Gastroesophageal sphincter (tissue), 4 donors: ENCODE results near the gene COL9A2. TPM values are rescaled to one million over a fixed set of nuclear protein-coding genes. Genes with fewer than 3 reads are reported as not detected.

Experiments
- ATAC-seq: fragments of 150-250 bp; one replicate; pipeline ENCODE4 v1.9.1; 2016; ENCODE audit warnings: mild to moderate bottlenecking, moderate library complexity
- H3K27ac ChIP-seq, 4 donors: fragments of 200-600 bp; sonication (generic) in 3 of 4; 1 replicate in 3 of 4; 2 replicates in 1 of 4; pipeline ENCODE4 v1.5.1; 2016 to 2019
- H3K27me3 ChIP-seq: fragments of 200-600 bp; sonication (generic); one replicate; pipeline ENCODE4 v1.5.1; 2019
- H3K36me3 ChIP-seq, 2 donors: fragments of 200-600 bp; sonication (generic); one replicate each; pipeline ENCODE4 v1.5.1; 2019; ENCODE audit warnings: control low read depth in 1 of 2
- H3K4me1 ChIP-seq, 3 donors: fragments of 200-600 bp; sonication (generic); 1 replicate in 2 of 3; 2 replicates in 1 of 3; pipeline ENCODE4 v1.5.1; 2016 to 2019; ENCODE audit warnings: control low read depth in 2 of 3
- H3K4me3 ChIP-seq, 2 donors: fragments of 200-600 bp; sonication (generic); one replicate each; pipeline ENCODE4 v1.5.1; 2019; ENCODE audit warnings: mild to moderate bottlenecking in 1 of 2, moderate library complexity in 1 of 2
- H3K9me3 ChIP-seq, 3 donors: fragments of 200-600 bp; sonication (generic); one replicate each; pipeline ENCODE4 v1.5.1; 2017 to 2019; ENCODE audit warnings: control low read depth in 2 of 3
- EP300 ChIP-seq: sonication (generic); formaldehyde crosslinking; IDR thresholded peaks from one replicate; pipeline ENCODE4 v1.6.1; 2017; ENCODE audit warnings: antibody characterized with exemption, mild to moderate bottlenecking
- POLR2A ChIP-seq, 2 donors: fragments of 450-650 bp; IDR thresholded peaks; one replicate each; pipeline ENCODE4 v1.6.1; 2017; ENCODE audit warnings: antibody characterized with exemption in 2 of 2, mild to moderate bottlenecking in 2 of 2, moderate library complexity in 1 of 2
- POLR2AphosphoS5 ChIP-seq: sonication (generic); formaldehyde crosslinking; IDR thresholded peaks from one replicate; pipeline ENCODE4 v1.6.1; 2017; ENCODE audit warnings: antibody characterized with exemption
- WGBS, 2 donors: methylation state at CpG; one replicate each; pipeline ENCODE4 v1.1.5; 2018; ENCODE audit warnings: low coverage in 1 of 2; 5-methylcytosine and 5-hydroxymethylcytosine counted together
- total RNA-seq, 4 donors: library from RNA; depleted of rRNA; stranded (reverse); fragments of >200 nt; gene quantifications; one replicate each; pipeline ENCODE4 v1.1.0, GENCODE V29; 2016
- TF ChIP-seq, protein P1 (sequence below), 4 experiments: fragments of 200-600 bp in 2 of 4; fragments of 450-650 bp in 2 of 4; sonication (generic) in 1 of 4; IDR thresholded peaks; one replicate each; pipeline ENCODE4 v1.5.1; 2017 to 2019; ENCODE audit warnings: antibody characterized with exemption in 4 of 4, mild to moderate bottlenecking in 2 of 4, moderate library complexity in 2 of 4

The COL9A2 gene
- total RNA-seq, 4 donors from 2014 or later, result 1.6 to 12.0 (median 4.9) TPM

DNA sequence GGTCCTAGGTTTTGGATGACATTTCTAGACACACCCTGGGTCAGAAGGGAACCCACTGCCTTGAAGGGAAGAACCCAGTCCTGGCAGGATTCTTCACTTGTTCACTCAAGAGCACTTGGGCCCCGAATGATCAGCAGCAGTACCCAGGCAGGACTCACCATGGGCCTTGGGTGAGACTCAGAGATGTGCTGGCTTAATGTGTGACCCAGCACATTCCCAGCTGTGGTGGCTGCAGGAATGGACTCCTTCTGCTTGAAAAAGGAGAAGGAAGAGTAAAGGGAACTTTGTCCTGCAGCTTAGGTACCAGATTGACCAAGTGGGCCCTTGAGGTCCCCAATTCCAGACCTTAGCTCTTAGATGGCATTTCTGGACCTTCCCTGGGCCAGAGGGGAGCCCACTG lies 44.1 kb upstream of the COL9A2 start:
- H3K27ac ChIP-seq, result no peak overlapping the region
- TF ChIP-seq POLR2A (IDR thresholded peaks at IDR 0.05) (no peak), EP300 (no peak), POLR2AphosphoS5 (no peak)
- TF ChIP-seq, protein P1, sequence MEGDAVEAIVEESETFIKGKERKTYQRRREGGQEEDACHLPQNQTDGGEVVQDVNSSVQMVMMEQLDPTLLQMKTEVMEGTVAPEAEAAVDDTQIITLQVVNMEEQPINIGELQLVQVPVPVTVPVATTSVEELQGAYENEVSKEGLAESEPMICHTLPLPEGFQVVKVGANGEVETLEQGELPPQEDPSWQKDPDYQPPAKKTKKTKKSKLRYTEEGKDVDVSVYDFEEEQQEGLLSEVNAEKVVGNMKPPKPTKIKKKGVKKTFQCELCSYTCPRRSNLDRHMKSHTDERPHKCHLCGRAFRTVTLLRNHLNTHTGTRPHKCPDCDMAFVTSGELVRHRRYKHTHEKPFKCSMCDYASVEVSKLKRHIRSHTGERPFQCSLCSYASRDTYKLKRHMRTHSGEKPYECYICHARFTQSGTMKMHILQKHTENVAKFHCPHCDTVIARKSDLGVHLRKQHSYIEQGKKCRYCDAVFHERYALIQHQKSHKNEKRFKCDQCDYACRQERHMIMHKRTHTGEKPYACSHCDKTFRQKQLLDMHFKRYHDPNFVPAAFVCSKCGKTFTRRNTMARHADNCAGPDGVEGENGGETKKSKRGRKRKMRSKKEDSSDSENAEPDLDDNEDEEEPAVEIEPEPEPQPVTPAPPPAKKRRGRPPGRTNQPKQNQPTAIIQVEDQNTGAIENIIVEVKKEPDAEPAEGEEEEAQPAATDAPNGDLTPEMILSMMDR (IDR thresholded peaks at IDR 0.05), result no peak
- H3K4me3 ChIP-seq, result no peak overlapping the region
- H3K27me3 ChIP-seq, result peaks cover 13% of the 10 kb centered on the region
- H3K4me1 ChIP-seq, result no peaks in the 10 kb centered on the region
- no CpG with 5 or more reads among the region's 1 CpG for WGBS, 2 donors
- H3K9me3 ChIP-seq, result peaks cover 0 to 25% (median 0%) of the 10 kb centered on the region in 3 donors
- no peak for ATAC-seq
- no peaks in the 10 kb centered on the region for H3K36me3 ChIP-seq

DNA sequence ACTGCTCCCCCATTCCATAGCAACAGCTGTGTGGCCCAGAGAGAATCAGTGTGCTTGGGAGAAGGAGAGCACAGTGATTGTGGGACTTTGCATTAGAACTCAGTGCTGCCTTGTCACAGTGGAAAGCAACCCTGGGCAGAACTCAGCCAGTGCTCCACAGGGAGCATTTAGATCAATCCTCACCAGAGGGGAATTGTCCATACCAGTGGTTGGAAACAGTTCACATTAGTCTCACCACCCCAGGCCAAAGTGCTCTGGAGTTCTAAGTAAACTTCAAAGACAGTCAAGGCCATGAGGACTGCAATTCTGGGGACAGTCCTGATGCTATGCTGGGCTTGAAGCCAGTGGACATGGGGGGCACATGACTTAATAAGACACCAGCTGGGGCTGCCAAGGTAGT lies 43.5 kb upstream of the COL9A2 start:
- Histone ChIP-seq H3K27me3 (peaks cover 13% of the 10 kb centered on the region), H3K4me3 (no peak overlapping the region), H3K4me1 (no peaks in the 10 kb centered on the region), H3K27ac (no peak overlapping the region), H3K36me3 (no peaks in the 10 kb centered on the region), H3K9me3 (peaks cover 0 to 25% (median 0%) of the 10 kb centered on the region in 3 donors)
- TF ChIP-seq, protein P1 (IDR thresholded peaks at IDR 0.05), result no peak
- no peak for TF ChIP-seq EP300
- no peak for TF ChIP-seq POLR2AphosphoS5
- TF ChIP-seq POLR2A (IDR thresholded peaks at IDR 0.05), result no peak
- no peak for ATAC-seq

DNA sequence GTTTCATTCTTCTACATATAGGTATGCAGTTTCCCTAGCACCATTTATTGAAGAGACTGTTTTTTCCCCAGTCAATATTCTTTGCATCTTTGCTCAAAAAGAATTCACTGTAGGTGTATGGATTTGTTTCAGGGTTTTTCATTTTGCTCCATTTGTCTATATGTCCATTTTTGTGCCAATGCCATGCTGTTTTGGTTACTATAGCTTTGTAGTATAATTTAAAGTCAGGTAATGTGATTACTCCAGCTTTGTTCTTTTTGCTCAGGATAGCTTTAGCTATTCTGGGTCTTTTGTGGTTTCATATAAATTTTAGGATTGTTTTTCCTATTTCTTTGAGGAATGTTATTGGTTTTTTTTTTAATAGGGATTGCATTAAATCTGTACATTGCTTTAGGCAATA lies 40.5 kb upstream of the COL9A2 start:
- H3K27me3 ChIP-seq, result no peaks in the 10 kb centered on the region
- H3K9me3 ChIP-seq, result peaks cover 0 to 25% (median 0%) of the 10 kb centered on the region in 3 donors
- no peak overlapping the region for H3K4me3 ChIP-seq
- ATAC-seq, result no peak
- H3K4me1 ChIP-seq, result no peaks in the 10 kb centered on the region
- H3K36me3 ChIP-seq, result no peaks in the 10 kb centered on the region
- no peak overlapping the region for H3K27ac ChIP-seq
- TF ChIP-seq, protein P1 (IDR thresholded peaks at IDR 0.05), result no peak
- TF ChIP-seq POLR2A (IDR thresholded peaks at IDR 0.05) (no peak), EP300 (no peak)

DNA sequence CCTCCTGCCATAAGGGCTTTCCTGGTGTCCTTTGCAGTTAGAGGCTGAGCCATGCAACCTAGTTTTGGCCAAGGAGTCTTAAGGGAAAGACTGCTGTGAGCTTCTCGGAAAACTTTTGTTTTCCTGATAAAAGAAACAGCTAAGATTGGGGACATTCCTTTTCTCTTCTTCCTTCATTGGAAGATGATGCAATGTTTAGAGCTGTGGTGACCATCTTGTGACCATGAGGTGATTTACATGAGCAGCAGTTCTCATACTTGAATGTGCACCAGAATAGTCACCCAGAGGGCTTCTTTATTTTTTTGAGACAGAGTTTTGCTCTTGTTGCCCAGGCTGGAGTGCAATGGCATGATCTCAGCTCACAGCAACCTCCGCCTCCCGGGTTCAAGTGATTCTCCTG lies 36.0 kb upstream of the COL9A2 start:
- H3K36me3 ChIP-seq, result no peaks in the 10 kb centered on the region
- H3K4me3 ChIP-seq, result no peak overlapping the region
- no peaks in the 10 kb centered on the region for H3K4me1 ChIP-seq
- peaks cover 4% of the 10 kb centered on the region for H3K27me3 ChIP-seq
- WGBS, 2 donors, result 86 to 97% methylated on average over 1 to 3 of the region's 3 CpGs
- no peak overlapping the region for H3K27ac ChIP-seq
- ATAC-seq, result no peak
- TF ChIP-seq POLR2A (IDR thresholded peaks at IDR 0.05) (no peak), POLR2AphosphoS5 (no peak), EP300 (no peak)
- TF ChIP-seq, protein P1 (IDR thresholded peaks at IDR 0.05), result no peak
- peaks cover 0 to 11% (median 0%) of the 10 kb centered on the region in 3 donors for H3K9me3 ChIP-seq

DNA sequence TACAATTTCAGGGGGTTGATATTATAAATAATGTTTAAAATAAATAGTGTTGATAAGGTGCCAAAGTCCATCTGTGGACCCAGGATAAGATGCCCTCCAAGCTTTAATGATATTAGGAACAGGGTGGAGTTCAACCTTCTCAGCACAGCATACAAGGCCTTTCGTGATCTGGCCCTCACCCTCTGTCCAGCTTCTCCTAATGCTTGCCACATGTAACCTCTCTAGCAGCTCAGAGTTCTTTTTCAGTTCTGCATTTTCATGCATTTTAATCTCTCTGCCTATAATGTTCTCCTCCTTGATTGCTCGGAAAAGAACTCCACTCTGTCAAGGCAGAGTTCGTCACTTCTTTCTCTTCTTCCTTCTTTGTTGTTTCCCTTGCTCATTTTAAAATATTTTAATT lies 35.0 kb upstream of the COL9A2 start:
- Histone ChIP-seq H3K36me3 (no peaks in the 10 kb centered on the region), H3K4me1 (no peaks in the 10 kb centered on the region), H3K4me3 (no peak overlapping the region), H3K27me3 (peaks cover 4% of the 10 kb centered on the region), H3K27ac (no peak overlapping the region), H3K9me3 (peaks cover 0 to 2% (median 0%) of the 10 kb centered on the region in 3 donors)
- 69 to 82% methylated on average over 3 of the region's 3 CpGs for WGBS, 2 donors
- TF ChIP-seq, protein P1 (IDR thresholded peaks at IDR 0.05), result no peak
- TF ChIP-seq EP300 (no peak), POLR2A (IDR thresholded peaks at IDR 0.05) (no peak), POLR2AphosphoS5 (no peak)
- no peak for ATAC-seq
